HG03575 (cell line): ENCODE data around the gene CDK5R1.
A peak's percentile ranks its signal among the peaks of the same experiment; 100 is the strongest.

ENCODE experiments used
- ATAC-seq: cut with Tn5 transposase; IDR thresholded peaks from one replicate; pipeline ENCODE4 v1.9.1; 2021; ENCODE audit not compliant: unreplicated experiment, insufficient number of reproducible peaks, low FRiP score; ENCODE audit errors: extremely low read depth

The CDK5R1 gene

DNA sequence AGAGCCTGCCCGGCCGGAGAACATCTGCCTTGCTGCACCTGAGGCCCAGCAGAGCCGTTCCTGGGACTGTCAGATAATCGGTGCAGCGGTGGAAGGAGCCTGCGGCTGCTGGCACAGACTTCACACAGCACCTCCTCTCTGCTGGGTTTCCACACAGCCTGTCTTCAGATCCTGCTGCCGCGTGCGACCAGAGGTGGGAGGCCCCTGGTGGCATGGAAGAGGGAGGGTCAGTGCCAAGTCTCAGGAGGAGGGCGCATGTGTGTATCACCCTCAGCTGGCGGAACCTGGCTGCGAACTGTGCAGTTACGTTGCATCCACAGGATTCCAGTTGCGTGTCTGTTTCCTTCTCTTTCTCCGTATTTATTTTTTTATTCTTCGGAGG lies 3.3 kb downstream of the CDK5R1 start:
- ATAC-seq, result no peak

DNA sequence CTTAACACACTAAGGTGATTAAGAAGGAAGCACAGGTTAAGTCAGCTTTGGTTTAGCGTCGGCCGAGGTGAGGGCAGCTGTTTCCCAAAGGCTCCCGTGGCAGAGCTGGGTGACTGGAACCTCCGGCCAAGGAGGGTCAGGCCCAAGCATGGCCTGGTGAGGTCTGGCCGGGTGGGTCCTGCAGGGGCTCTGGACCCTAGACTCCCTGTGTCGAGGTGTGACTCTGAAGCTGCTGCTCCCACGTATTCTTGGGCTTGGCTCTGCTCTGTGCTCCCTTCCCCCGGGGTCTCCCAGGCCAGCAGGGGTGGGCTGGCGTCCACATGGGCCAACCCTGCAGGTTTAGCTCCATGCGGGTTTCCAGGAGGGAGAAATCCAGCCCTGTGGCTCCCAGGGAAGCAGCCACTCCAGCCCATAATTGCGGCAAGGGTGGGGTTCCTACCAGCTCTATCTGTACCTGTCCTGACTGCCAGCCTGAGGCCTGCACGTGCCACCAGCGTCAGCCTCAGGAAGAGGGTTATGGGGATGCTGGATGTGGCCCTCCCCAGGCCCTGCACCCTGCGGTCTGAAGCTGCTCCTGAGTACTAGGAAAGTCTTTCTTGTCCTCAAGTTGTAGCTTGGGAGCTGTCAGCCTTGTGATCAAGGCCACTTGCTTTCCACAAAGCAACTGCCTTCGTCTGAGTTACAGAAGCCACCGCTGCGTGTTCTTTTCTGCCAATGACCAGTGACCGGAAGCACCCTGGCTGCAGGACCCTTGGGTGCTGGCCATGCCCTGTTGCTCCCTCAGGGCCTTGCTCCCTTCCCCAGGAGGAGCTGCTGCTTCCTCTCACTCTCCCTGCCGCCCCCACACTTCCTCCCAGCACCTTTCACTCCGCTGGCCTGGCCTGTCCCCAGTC lies 4.8 kb downstream of the CDK5R1 start:
- ATAC-seq, result no peak

DNA sequence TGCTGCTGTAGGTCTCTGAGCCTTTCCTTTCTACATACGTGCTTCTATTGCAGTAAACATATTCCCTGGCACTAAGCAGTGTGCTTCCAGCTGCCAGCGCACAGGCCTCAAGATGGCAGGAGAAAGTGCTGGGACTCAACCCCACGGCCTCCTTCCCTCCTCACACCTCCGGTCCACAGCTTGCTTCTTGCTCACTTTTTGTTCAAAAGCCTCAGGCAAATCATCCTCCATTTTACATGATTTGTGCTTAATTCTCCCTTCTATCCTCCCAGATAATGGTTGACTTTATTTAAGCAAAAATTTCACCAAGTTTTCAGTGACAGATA lies 5.4 kb downstream of the CDK5R1 start:
- ATAC-seq, result no peak

DNA sequence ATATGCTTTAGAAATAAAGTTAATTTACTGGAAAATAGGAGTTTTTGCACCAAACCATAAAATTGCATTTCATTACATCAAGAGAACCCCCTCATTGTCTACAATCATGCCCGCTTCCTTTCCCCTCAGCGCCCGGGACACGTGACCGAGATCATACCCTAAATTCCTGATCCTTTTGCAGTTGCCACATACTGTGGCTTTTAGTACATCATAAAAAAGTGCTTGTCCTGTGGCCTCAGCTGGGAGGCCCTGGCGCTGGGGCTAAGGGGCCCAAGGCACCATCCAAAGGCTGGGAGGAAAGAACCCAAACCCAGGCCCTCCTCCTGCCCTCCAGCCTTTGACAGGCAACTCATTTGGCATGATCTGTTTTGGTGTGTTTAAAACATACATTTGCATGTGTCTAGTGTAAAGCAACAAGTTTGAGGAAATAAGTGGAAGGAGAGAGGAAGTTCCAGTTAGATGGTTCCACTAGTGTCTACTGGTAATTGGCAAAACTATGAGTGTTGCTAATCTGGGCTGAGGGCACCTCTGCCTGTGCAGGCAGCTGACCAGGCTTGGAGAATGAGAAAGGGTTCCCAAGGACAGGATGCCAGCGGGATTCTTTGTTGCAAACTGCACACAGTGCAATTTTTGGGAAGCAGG lies 6.0 kb downstream of the CDK5R1 start:
- ATAC-seq, result no peak

DNA sequence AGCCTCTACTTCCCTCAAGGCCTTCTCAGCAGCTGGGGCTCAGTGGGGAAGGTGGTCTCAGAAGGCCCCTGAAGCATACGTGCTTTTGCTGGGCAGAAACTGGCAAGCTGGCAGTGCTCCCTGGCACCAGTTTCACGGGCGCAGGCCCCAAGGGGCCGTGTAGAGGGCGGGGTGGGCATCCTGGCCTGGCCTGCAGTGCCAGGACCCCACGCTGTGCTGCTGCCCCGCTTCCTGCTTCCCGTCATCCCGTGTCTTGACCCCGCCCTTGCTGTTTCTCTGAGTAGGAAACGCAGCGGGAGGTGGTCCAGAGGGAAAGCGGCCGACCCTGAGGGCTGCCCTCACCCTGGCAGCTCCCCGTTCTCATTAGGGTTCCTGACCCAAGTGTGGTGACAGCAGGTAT lies 6.8 kb downstream of the CDK5R1 start:
- no peak for ATAC-seq

DNA sequence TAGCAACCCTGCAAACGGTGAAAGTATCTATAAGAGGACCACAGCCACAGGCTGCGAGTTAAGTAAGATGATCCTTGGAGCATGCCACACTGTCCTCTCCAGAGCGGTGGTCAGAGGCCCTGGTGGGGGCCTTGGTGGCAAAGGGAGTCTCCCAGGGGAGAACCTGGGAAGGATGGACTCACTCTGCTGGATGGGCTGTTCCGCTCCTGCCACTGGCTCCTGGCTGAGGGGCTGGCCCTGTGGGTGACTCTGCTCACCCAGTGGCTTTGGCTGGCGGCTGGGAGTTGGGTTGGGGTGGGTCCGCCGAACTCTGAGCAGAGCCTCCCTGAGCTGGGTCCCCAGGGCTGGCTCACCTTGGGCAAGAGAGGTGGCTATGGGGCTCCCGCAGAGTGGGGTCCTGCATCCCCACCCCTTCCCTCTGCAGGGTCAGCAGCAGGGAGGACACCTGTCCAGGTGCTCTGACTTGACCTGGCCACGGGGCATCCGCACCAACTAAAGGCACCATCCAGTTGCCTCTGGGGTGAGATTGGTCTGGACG lies 7.3 kb downstream of the CDK5R1 start:
- ATAC-seq, result no peak

DNA sequence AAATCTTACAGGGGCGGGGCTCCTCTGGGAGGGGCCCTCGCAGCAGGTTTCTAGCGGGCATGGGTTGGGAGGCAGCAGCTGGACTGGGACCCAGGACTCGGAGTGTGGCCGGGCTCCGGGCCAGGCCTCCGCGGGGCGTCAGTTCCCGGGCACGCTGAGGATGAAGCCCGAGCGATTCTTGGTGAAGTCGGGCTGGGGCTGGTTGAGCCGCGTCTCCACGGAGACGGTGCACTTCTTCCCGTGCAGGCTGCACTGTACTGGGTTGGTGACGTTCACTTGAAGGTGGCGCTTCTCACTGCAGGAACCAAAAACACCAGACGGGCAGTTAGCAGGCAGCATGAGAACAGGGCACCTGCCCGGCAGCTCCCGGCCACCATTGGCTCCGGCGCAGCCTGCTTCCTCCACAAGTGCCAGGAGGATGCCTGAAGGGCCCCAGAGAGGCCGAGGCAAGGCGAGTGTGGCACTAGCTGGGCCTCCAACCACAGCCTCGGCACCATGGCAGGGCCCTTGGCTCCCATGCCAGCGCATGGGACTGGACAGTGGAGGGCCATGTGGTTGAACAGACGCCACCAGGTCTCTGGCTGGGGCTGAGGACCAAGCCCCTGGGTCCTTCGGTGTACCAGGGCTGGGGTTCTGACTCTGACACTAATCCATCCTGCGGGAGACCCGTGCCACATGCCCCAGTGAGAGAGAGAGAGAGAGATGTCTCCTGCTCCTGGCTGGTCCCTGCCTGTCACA lies 8.0 kb downstream of the CDK5R1 start:
- no peak for ATAC-seq

DNA sequence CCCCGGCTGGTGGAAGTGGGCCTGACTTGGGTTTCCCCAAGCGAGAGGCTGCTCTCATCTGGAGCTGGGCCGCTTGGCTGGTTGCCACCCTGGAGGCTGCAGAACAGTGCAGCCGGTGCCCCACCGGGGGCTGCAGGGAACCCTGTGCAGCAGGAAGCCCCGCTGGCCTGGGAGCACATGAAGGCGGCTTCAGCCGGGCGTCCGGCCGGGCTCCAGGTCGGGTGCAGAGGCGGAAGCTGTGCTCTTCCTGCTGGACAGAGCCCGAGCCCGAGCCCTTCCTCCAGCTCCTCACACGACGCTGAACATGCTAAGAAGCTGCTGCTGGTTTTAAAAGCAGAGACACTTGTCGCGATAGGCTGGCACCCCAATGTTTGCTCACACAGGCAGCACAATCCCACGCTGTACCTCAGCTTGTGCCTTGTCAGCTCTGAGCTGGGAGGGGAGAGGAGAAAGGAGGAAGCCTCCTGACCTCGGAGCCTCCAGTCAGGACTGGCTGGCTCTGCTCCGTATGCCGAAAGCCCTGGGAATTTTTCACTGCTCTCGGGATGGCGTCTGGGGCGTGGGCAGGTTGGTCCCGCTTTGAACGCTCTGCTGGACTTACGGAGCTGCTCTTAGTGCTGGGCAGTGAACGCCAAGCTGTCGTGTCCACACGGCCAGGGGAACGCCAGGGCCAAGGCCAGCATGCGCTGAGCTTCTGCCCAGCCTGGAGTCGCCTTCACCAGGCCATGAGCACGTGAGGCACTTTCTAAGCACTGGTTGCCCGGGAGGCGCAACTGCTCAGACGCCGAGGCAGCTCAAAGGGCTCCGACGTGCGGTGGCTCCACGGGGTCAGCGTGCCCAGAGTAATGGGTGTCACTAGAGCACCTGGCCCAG lies 8.8 kb downstream of the CDK5R1 start:
- no peak for ATAC-seq

DNA sequence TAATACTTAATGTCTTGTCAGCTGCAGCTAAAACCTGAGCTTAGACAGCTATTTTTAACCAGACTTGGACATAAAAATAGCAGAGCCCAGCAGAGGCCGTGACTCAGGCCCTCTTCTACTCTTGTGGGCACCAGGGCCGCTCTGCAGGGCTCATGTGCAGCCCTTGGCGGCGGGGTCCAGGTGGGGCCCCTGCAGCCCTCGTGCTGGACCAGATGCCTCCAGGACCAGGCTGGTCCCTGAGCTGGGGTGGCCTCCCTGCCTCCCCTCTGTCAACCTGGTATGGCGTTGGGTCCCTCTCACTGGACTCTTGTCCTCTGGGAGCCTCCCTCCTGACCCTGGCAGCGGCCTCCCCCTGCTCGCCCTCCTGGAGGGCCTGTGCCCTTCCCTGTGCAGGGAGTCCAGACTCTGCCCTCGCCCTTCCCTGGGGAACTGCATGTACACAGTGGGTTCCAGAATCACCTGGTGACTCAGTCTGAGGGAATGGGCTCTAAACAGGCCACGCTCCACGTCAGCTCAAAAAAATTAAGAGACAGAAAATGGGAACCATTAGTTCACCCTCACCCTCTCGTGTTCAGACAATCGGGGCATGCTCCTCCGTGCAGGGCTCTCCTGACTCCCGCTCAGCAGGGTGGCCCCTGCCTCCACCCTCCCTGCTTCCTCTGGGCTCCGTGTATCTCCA lies 9.7 kb downstream of the CDK5R1 start:
- ATAC-seq, result no peak

DNA sequence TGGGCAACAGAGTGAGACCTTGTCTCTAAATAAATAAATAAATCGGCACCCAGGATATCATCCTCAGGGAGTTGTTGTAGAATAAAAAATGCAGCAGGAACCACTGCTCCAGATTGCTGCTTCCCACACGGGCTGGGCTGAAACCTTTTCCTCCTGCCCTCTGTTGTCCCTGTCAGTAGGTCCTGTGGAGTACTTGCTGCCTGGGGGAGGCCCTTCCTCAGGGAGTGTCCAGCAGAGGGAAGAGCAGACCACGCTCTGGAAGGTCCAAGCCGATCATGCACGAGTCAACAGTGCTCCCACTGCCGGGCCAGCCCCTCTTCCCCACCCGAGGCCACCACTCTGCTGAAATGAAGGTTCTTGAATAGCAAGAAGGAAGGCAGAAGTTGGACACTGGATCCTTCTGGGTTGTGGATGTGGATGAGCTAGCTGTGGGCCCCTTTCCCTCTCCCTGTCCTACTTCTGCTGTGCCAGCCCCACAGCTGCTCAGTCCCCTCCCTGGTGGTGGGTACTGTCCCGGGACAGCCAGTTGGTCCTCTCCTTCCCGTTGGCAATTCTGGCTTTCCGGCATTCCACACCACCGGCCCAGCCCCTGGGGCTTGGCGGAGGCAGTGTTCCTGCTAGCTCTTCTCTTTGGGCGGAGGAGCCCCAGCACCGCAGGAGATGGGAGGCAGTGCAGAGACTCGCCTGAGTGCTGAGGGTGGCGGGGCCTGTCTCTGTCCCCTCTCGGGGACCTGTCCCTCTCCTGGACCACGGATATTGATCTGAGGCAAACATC lies 10.8 kb downstream of the CDK5R1 start:
- ATAC-seq, result no peak

DNA sequence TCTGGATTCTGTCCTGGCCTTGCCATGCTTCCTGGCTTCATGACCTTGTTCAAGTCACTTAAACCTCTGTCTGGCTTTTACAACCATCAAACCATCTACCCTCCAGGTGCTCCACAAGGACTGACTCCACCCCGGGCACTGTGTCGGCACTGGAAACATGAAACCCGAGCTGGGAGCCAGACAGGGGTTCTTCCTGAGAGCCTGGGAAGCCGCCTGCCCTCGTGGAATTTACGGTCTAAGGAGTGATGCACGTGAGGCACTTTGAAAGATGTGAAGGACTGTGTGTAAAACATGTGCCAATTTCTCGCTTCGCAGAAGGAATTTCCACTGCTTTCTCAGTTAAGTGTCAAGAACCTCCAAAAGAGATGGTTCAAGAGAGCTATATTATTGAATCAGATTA lies 11.6 kb downstream of the CDK5R1 start:
- ATAC-seq, result no peak

DNA sequence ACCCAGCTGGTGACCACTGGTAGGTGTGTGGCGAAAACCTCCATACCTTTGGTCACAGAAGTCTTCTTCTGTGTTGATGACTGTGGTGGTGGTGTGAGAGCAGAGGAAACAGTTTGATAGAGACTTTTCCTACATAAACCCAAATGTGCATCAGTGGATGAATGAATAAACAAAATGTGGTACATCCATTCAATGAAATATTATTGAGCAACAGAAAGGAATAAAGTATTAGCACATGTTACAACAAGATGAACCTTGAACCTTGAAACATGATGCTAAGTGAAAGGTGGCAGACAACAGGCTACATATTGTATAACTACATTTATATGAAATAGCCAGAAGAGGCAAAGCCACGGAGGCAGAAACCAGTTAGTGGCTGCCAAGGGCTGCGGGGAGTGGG lies 15.2 kb downstream of the CDK5R1 start:
- no peak for ATAC-seq

DNA sequence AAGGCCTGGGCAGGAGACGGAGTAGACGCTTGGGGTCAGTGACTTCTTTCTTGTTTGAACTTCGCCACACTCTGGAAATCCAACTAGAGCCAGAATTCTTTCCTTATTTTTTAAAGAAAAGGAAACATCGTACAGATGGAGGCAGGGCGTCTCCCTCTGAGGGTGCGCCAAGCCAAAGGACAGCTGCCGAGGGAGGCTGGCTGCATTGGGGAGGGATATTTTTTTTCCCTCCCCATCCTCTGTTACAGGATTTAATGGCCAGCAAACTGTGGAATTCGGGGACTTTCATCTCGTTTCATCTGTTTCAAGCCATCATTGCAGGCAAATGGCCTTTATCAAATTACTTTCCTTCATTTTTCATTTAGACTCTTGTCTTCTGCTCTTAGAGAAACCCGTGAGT lies 15.9 kb downstream of the CDK5R1 start:
- no peak for ATAC-seq

DNA sequence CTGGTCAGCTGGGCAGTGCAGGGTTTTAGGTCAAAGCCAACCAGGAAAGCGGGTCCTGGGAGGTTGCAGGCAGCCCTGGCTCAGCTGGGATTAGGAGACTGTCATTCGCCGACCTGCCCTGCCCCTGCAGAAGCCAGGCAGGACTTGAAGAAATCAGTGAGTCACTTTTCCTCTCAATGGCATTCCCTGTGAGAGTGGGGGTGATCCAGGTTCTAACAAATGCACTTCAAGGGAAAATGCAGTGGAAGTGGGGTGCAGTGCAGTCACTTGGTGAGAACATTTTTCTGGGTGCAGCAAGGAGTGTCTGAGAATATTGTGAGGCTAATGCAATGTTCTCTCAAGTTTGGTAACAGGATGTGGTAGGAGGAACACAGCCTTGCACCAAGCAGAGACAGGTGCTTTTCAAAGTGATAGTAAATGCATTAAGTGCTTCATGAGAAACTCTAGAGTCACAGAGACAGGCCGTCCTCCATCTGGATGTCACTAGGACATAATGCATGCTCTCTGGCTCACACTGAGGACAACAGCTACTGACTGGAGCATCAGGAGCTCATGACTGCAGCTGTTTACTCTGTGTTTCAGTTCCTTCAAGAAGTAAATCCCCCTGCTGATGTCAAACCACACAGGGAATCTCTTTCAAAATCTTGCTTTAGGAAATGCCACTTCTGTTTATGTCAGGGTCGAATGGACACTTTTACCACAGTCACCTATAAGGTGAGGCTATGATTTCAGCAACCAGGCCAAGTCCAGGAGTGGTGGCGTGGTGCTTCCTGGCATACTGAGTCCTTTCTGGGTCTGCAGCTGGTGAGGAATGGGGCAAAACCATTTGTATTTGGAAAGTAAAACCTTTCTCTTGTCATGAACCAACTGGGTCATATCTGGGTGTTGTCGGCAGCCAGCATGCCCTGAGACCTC lies 16.7 kb downstream of the CDK5R1 start:
- peak; percentile 71 for ATAC-seq

DNA sequence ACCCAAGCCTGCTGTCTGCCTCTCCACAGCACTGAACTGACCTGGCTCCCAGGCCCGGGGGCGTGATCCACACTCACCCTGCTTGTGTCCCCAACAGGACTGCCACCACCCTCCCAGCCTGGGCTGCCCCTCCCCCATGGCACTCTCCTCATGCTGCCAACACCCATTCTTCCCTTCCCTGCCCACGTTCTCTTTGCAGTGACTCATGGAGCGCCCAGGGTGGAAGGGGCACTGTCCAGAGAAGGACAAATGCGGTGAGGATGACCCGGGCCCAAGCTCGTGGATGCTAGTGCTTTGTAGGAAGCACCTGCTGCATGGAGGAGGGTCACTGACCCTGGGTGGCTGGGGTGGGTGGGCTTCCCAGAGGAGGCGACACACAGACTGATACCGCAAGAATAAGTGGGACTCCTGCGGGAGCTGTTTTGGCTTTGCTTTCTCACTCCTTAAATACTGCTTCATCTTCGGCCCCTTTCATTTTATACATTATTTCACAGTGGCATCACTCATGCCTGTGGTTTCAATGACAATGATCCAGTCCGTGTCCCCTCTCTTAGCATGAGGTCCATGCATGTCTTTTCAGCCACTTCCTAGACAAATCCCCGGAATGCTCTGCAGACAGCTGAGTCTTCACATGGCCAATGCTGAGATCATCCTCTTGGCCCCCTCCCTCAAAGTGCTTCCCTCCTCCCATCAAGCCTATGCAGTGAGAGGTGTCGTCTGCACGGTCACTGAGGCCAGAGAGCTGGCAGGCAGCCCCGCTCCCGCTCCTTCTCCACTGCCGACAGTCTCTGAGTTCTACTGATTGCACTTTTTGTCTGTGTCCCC lies 17.6 kb downstream of the CDK5R1 start:
- no peak for ATAC-seq

DNA sequence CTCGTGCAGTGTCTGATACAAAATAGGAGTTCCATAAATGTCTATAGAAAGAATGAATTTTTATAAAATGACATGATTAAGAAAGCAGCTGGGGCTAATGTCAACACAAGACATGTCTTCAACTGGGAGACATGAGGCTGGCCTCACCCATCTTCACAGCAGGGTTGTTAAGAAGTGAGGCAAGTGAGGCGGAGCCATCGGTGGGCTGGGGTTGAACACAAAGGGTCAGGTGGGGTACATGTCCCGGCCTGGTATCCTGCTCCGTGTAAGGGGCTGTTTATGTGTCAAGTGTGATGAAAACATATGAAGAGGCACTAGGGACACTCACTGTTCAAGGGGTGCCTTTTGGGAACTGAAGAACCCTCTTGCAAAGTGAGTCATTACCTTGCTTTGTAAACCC lies 22.1 kb downstream of the CDK5R1 start:
- no peak for ATAC-seq
